Measurements from ENCODE around the gene C11orf24. TPM values are rescaled to one million over a fixed set of nuclear protein-coding genes. Genes with fewer than 3 reads are reported as not detected.
A peak's percentile ranks its signal among the peaks of the same experiment; 100 is the strongest.

C11orf24 gene
- total and polyA plus RNA-seq, 9 of the 15 experiments (the other 6 are each of a cell fraction or from before 2014, with no cell fraction given): 2.0 to 65.2 (median 32.5) TPM

DNA sequence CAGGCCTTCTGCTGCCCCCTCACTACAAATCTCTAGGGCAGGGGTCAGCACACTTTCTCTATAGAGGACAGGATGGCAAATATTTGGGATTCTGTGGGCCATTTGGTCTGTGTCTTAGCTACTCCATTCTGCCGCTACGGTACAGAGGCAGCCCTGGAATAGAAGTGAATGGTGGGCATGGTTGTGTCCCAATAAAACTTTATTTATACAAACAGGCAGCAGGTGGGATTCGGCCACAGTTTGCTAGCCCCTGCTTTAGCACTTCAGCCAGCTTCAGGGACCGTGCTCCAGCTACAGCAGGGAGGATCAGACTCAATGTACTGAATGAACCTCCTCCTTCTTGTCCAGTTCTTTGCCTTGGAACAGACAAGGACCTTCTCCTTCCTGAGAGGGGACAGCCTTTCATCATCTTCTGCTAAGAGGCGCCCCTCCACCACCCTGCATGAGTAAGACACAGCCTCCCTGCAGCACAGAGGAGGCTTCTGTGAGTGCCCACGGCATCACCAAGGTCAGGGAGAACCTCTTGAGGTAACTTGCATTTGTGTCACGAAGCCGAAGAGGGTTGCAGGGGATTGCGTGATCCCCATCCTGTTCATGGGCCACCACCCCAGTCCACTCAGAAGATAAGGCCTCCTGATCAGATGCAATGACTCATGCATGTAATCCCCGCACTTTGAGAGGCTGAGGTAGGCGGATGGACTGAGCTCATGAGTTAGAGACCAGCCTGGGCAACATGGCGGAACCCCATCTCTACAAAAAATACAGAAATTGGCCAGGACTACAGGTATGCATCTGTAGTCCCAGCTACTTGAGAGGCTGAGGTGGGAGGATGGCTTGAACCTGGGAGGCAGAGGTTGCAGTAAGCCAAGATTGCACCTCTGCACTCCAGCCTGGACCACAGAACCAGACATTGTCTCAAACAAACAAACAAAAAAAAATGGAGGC is 4.6 kb downstream of the C11orf24 start (continued):
- TF ChIP-seq, protein P1, sequence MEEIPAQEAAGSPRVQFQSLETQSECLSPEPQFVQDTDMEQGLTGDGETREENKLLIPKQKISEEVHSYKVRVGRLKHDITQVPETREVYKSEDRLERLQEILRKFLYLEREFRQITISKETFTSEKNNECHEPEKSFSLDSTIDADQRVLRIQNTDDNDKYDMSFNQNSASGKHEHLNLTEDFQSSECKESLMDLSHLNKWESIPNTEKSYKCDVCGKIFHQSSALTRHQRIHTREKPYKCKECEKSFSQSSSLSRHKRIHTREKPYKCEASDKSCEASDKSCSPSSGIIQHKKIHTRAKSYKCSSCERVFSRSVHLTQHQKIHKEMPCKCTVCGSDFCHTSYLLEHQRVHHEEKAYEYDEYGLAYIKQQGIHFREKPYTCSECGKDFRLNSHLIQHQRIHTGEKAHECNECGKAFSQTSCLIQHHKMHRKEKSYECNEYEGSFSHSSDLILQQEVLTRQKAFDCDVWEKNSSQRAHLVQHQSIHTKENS (CRISPR knock-in tag; IDR thresholded peaks at IDR 0.05): no peak
- TF ChIP-seq MTA3 (IDR thresholded peaks at IDR 0.05; ENCODE audit: borderline replicate concordance) (peak; percentile 38; the same call in 1 of the 2 replicates), ZNF707 (CRISPR knock-in tag; conservative IDR thresholded peaks at IDR 0.05) (0 out of 2 replicates have a peak, but pooled peaks have one; percentile 27), ZNF165 (CRISPR knock-in tag; IDR thresholded peaks at IDR 0.05; ENCODE audit: borderline replicate concordance) (0 out of 2 replicates have a peak, but pooled peaks have one; percentile 80), CTBP1 (IDR thresholded peaks at IDR 0.05; ENCODE audit: borderline replicate concordance) (peak; percentile 90), COPS2 (conservative IDR thresholded peaks at IDR 0.05) (no peak), SMAD1 (IDR thresholded peaks at IDR 0.05; ENCODE audit: low read depth, low read length, partially characterized antibody) (peak; percentile 28), ERF (CRISPR knock-in tag; IDR thresholded peaks at IDR 0.05) (no peak), PTRF (tag; IDR thresholded peaks at IDR 0.05) (0 out of 2 replicates have a peak, but pooled peaks have one; percentile 13), NR2C1 (IDR thresholded peaks at IDR 0.05) (no peak; the same call in 1 of the 2 replicates), NR2C1 (tag; IDR thresholded peaks at IDR 0.05) (peak; percentile 86), DDX20 (tag; IDR thresholded peaks at IDR 0.05; ENCODE audit: low read depth) (peak; percentile 82), NR2C2 (CRISPR knock-in tag; IDR thresholded peaks at IDR 0.05) (no peak), NR2C2 (tag; IDR thresholded peaks at IDR 0.05) (peak; percentile 88), SMAD4 (CRISPR knock-in tag; conservative IDR thresholded peaks at IDR 0.05) (peak; percentile 94)
